Measurements from ENCODE around the gene SH3D21.
A peak's percentile ranks its signal among the peaks of the same experiment; 100 is the strongest.

The SH3D21 gene

GRCh38 chr1:36329817-36330216, 23.6 kb downstream of the SH3D21 start:
- TF ChIP-seq ZFX (IDR thresholded peaks at IDR 0.05; ENCODE audit: borderline replicate concordance) (no peak), CTCF (IDR thresholded peaks at IDR 0.05) (no peak)
- no peak overlapping the region for H3K27ac ChIP-seq

DNA sequence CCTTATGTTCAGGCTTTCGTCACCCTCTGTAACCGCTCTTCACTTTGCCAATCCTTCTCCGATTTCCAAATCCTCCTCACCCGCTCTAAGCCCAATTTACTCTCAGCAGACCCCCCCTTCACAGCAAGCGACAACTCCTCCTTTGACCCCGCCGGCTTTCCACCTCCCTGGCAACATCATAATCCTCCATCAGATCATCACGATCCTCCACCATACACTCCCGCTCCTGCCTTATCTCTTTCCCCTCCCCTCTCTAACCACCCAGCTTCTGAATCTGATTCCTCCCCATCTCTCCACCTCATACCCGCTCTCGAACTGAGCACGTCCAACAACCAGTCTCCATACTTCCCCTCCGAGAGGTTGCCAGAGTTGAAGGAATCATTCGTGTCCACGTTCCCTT, 24.8 kb downstream of the SH3D21 start:
- H3K27ac ChIP-seq: no peak overlapping the region
- TF ChIP-seq ZFX (IDR thresholded peaks at IDR 0.05; ENCODE audit: borderline replicate concordance): no peak
- no peak for TF ChIP-seq CTCF (IDR thresholded peaks at IDR 0.05)

GRCh38 chr1:36337830-36338229, 31.7 kb downstream of the SH3D21 start:
- no peak for TF ChIP-seq ZFX (IDR thresholded peaks at IDR 0.05; ENCODE audit: borderline replicate concordance)
- TF ChIP-seq CTCF (IDR thresholded peaks at IDR 0.05): no peak
- no peak overlapping the region for H3K27ac ChIP-seq

- H3K27ac ChIP-seq: no peak overlapping the region
- TF ChIP-seq ZFX (IDR thresholded peaks at IDR 0.05; ENCODE audit: borderline replicate concordance): no peak
- no peak for TF ChIP-seq CTCF (IDR thresholded peaks at IDR 0.05)
Measured at GRCh38 chr1:36339215-36339614, 33.0 kb downstream of the SH3D21 start.

DNA sequence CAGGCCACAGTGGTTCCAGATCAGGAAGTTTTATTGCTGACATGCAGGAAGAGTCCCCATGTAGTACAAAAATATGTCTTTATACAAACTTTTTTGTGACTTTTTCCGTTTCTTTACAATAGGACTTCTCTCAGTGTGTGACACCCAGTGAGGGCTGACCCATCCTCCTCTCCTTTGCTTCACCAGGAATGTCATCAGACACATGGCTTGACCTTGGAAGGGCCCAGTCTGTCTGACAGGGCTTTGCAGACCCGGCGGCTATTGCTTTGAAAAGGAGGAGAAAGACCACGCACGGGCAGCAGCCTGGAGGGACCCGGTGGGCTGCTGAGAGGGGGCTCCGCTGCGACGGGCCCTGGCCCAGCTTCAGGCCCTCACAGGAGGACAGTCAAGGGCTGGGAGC, 33.4 kb downstream of the SH3D21 start:
- no peak overlapping the region for H3K27ac ChIP-seq

GRCh38 chr1:36341626-36342320, 35.6 kb downstream of the SH3D21 start:
- TF ChIP-seq CTCF (IDR thresholded peaks at IDR 0.05) (no peak), ZFX (IDR thresholded peaks at IDR 0.05; ENCODE audit: borderline replicate concordance) (no peak)

More for the DNA sequence above, 33.4 kb downstream of the SH3D21 start:
- TF ChIP-seq CTCF (IDR thresholded peaks at IDR 0.05): no peak
- TF ChIP-seq ZFX (IDR thresholded peaks at IDR 0.05; ENCODE audit: borderline replicate concordance): no peak

GRCh38 chr1:36342426-36343185, 36.4 kb downstream of the SH3D21 start:
- TF ChIP-seq CTCF (IDR thresholded peaks at IDR 0.05) (peak; percentile 57), ZFX (IDR thresholded peaks at IDR 0.05; ENCODE audit: borderline replicate concordance) (no peak)
- no peak overlapping the region for H3K27ac ChIP-seq

More at GRCh38 chr1:36341626-36342320, 35.6 kb downstream of the SH3D21 start:
- H3K27ac ChIP-seq: no peak overlapping the region

Data from 22Rv1 (cell line).